VCaP (cell line): Measurements from ENCODE around the gene SMOC2.

Source experiments
- H3K27ac ChIP-seq: fragments of 450-650 bp; 2 replicates; pipeline ENCODE4 v1.5.1; 2017
- TF ChIP-seq, protein P1 (sequence below): fragments of 450-650 bp; conservative IDR thresholded peaks from 2 replicates; pipeline ENCODE4 v1.5.1; 2017; ENCODE audit warnings: mild to moderate bottlenecking, moderate library complexity

SMOC2 gene

GRCh38 chr6:168493976-168494375, 53.0 kb downstream of the SMOC2 start:
- TF ChIP-seq, protein P1, sequence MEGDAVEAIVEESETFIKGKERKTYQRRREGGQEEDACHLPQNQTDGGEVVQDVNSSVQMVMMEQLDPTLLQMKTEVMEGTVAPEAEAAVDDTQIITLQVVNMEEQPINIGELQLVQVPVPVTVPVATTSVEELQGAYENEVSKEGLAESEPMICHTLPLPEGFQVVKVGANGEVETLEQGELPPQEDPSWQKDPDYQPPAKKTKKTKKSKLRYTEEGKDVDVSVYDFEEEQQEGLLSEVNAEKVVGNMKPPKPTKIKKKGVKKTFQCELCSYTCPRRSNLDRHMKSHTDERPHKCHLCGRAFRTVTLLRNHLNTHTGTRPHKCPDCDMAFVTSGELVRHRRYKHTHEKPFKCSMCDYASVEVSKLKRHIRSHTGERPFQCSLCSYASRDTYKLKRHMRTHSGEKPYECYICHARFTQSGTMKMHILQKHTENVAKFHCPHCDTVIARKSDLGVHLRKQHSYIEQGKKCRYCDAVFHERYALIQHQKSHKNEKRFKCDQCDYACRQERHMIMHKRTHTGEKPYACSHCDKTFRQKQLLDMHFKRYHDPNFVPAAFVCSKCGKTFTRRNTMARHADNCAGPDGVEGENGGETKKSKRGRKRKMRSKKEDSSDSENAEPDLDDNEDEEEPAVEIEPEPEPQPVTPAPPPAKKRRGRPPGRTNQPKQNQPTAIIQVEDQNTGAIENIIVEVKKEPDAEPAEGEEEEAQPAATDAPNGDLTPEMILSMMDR, result no peak
- H3K27ac ChIP-seq, result no peak overlapping the region

DNA sequence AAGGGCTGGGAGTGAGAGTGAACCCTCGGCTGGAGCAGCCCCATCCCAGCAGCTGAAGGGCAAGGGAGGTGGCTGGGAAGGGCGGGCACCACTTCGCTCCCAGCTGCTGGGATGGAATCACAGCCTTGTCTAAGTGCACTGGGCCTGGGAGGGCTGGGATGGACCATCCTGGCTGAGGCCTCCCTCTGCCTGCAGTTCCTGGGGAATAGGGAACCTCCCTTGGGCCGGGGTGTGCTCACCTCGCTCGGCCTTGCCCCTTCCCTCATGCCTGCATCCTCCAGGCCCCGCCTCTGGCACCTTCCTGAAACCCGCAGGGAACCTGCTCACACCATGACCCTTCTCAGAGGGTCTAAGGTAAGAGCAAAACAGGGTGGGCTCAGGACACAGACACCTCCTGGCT, 53.7 kb downstream of the SMOC2 start:
- TF ChIP-seq, protein P1, result no peak
- H3K27ac ChIP-seq, result no peak overlapping the region

DNA sequence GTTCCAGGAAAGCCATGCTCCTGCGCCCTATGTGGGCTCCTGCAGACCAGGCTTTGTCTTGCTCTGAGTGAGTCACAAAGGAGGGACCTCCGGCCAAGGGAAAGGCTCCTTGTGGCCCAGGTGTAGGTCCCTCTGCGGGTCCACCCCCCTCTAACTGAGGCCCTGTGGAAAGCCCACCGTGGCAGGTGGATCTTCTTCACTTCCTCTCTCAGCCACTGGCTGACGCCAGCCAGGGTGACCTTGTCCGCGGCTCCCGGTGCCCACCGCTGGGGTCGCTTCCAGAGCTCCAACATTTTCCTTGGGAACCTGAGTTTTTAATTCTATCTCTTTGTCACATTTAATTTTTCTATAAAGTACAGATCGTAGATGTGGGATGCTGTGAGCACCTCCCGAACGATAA, 54.1 kb downstream of the SMOC2 start:
- TF ChIP-seq, protein P1, result no peak
- no peak overlapping the region for H3K27ac ChIP-seq

- no peak overlapping the region for H3K27ac ChIP-seq
- TF ChIP-seq, protein P1, result no peak
Measured at GRCh38 chr6:168495636-168496035, 54.7 kb downstream of the SMOC2 start.

- TF ChIP-seq, protein P1, result no peak
- no peak overlapping the region; the same call in 1 of the 2 replicates for H3K27ac ChIP-seq
Measured at GRCh38 chr6:168496139-168496996, 55.4 kb downstream of the SMOC2 start.

GRCh38 chr6:168496997-168497331, 56.0 kb downstream of the SMOC2 start:
- no peak overlapping the region; the same call in 1 of the 2 replicates for H3K27ac ChIP-seq
- TF ChIP-seq, protein P1, result no peak

GRCh38 chr6:168497381-168497780, 56.4 kb downstream of the SMOC2 start:
- TF ChIP-seq, protein P1, result no peak
- no peak overlapping the region; the same call in 1 of the 2 replicates for H3K27ac ChIP-seq
